ENCODE measurements around the gene CLCN3.

The CLCN3 gene

DNA sequence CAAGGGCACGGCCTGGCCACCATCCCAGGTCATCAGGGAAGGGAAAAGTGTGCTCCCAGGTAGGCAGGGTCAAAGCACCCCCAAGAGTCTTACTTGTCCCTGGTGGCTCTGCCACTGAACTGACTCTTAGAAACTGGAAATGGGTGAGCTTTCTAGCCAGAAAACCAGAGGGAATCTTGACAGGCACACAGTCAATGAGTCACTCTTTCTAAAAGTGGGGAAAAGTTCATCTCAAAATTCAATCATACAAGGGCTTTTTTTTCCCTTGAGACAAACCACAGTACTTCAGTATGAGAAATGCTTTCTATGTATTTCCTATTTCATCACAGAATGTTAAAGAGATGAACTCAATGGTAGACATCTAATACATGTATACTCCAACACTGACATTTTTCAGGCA, 124.9 kb downstream of the CLCN3 start:
- TF ChIP-seq, protein P1, sequence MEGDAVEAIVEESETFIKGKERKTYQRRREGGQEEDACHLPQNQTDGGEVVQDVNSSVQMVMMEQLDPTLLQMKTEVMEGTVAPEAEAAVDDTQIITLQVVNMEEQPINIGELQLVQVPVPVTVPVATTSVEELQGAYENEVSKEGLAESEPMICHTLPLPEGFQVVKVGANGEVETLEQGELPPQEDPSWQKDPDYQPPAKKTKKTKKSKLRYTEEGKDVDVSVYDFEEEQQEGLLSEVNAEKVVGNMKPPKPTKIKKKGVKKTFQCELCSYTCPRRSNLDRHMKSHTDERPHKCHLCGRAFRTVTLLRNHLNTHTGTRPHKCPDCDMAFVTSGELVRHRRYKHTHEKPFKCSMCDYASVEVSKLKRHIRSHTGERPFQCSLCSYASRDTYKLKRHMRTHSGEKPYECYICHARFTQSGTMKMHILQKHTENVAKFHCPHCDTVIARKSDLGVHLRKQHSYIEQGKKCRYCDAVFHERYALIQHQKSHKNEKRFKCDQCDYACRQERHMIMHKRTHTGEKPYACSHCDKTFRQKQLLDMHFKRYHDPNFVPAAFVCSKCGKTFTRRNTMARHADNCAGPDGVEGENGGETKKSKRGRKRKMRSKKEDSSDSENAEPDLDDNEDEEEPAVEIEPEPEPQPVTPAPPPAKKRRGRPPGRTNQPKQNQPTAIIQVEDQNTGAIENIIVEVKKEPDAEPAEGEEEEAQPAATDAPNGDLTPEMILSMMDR (IDR thresholded peaks at IDR 0.05; ENCODE audit: insufficient read depth, low read depth, low read length, missing control alignments) = no peak
- no peak for DNase-seq (ENCODE audit: low read depth)
- H3K4me3 ChIP-seq (ENCODE audit: low read depth, low read length) = no peak overlapping the region

DNA sequence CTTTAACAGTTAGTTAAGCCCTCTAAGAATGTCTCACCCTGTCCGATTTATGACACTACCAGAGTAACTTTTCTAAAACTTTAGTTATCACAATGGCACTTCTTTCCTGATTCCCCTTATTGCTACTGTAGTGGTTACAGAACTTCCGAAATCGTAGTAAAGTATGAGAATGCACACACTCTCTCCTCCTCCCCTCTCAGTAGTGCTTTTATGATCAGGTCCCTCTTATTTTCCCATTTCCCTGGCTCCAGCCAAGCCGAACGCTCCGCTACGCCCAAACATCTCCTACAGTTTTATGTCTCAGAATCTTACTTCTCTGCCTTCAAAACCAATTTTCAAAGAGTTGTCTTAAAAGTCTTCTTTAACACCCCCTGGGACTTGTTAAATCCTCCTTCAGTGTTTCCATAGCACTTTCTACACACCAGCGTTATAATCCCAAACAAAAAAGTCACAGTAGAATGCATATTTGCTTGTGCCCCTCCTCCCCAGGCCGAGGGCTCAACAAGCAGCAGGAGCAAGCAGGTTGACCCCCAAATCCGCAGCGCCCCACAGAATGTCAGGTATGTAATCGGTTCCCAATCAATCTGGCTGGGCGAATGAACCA, 136.7 kb downstream of the CLCN3 start:
- H3K4me3 ChIP-seq (ENCODE audit: low read depth, low read length) = peak overlapping the region; percentile 80
- TF ChIP-seq, protein P1 (IDR thresholded peaks at IDR 0.05; ENCODE audit: insufficient read depth, low read depth, low read length, missing control alignments) = no peak
- DNase-seq (ENCODE audit: low read depth) = peak; percentile 18

DNA sequence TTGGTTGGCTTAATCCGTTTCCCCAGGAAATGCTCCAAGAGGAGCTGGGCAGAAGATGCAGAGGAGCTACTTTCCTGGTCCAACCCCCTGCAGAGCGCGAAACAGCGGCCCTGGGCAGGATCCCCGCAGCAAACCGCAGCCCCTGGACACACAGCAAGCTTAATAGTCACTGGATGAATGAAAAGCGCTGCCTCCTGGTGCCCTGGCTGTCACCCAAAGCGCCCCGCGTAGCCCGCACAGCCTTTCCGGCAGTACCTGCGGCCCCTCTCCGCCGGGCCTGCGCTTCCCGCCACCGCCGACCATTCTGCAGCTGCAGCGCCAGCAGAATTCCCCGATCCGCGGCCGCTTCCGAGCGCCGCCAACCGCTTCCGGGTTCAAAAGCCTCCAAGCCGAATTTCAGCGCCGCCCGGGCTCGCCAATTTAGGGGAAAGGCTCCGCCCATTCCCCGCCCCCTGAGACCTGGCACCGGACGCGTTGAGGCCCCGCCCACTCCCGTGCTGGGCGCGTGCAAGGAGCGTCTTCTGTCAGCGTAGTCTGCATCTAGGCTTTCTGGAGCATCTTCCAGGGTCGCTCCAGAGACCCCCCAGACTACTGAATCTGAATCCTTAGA, 137.3 kb downstream of the CLCN3 start, which contains the start of gene HPF1:
Gene HPF1 (minus strand): TSS at position 370 of the 610 bp plus-strand sequence. CDS start 67 bp downstream, at position 303.
- DNase-seq (ENCODE audit: low read depth) = peak; percentile 95
- H3K4me3 ChIP-seq (ENCODE audit: low read depth, low read length) = peak within 1 kb of the TSS; percentile 80
- TF ChIP-seq, protein P1 (IDR thresholded peaks at IDR 0.05; ENCODE audit: insufficient read depth, low read depth, low read length, missing control alignments) = no peak

DNA sequence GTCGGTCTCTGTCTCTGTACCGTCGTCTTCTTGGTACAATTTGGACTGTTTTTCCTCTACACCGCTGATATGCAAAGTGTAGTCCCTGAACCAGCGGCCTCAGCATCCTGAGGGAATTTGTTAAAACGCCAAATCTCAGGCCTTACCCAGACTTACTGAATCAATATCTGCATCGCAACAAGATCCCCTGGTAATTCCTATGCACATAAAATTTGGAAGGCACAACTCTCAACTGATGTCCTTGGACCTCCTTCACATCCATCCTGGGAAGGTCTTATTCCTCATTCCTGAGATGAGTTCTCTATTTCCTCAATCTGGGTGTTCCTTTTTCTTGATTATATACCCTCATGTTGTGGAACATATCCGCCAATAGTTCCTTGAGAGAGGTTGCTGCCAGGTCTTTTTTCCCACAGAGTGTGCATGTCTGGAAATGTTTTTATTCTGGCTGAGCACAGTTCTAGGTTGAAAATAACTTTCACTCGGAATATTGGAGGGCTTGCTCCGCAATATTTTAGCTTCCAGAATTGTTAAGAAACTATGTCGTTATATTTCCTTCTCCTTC, 138.1 kb downstream of the CLCN3 start:
- DNase-seq (ENCODE audit: low read depth) = no peak
- TF ChIP-seq, protein P1 (IDR thresholded peaks at IDR 0.05; ENCODE audit: insufficient read depth, low read depth, low read length, missing control alignments) = no peak
- H3K4me3 ChIP-seq (ENCODE audit: low read depth, low read length) = peak overlapping the region; percentile 80

DNA sequence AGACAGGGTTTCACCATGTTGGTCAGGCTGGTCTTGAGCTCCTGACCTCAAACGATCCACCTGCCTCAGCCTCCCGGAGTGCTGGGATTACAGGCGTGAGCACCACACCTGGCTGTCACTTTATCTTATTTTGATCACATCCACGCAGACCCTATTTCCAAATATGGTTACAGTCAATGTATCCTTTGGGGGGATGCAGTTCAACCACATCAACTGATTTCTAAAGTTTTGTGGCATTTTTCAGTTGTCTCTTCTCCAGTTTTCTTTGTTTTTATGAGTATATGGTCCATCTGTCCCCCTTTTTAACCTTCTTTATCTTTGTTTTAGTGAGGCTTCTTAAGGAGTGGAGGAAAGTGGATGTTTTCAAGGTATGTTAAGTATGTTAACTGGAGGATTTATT, 141.5 kb downstream of the CLCN3 start:
- DNase-seq (ENCODE audit: low read depth) = no peak
- TF ChIP-seq, protein P1 (IDR thresholded peaks at IDR 0.05; ENCODE audit: insufficient read depth, low read depth, low read length, missing control alignments) = no peak
- H3K4me3 ChIP-seq (ENCODE audit: low read depth, low read length) = no peak overlapping the region

DNA sequence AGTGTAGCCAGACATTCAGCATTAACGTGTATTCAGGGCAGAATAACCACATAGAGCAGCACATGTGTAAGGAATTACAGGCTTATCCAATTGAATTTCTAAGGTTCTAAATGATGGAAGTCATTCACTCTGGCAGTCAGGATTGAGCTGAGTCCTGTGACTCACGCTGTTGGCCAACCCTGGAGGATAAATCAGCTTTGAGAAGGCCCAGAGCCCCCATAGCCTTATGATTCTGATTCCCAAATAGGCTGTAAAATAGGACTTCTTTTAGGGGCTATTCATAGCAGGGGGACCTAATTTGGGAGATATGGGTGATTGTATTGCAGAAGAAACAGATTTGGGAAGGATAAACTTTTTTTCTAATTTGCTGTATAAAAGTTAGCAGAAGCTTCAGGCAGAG, 145.5 kb downstream of the CLCN3 start:
- no peak for DNase-seq (ENCODE audit: low read depth)
- H3K4me3 ChIP-seq (ENCODE audit: low read depth, low read length) = no peak overlapping the region
- TF ChIP-seq, protein P1 (IDR thresholded peaks at IDR 0.05; ENCODE audit: insufficient read depth, low read depth, low read length, missing control alignments) = no peak
